Liver (tissue), 9 donors: Measurements from ENCODE around the gene EP400. TPM values are rescaled to one million over a fixed set of nuclear protein-coding genes. Genes with fewer than 3 reads are reported as not detected.

Experiments used
- DNase-seq: peaks from one replicate; pipeline ENCODE4 v3.0.0-alpha.2; 2017; ENCODE audit warnings: low spot score
- H3K27ac ChIP-seq, 2 donors: one replicate each; pipeline ENCODE4 v1.7.0; 2013; ENCODE audit warnings: inconsistent platforms in 2 of 2, low read length in 2 of 2, control low read depth in 1 of 2, low read depth in 1 of 2, mild to moderate bottlenecking in 1 of 2
- H3K27me3 ChIP-seq, 4 donors: one replicate each; pipeline versions ENCODE4 v1.6.1 to v1.7.0; 2013; ENCODE audit warnings: low read length in 3 of 4, inconsistent platforms in 1 of 4, mild to moderate bottlenecking in 1 of 4, moderate library complexity in 1 of 4; ENCODE audit not compliant: control insufficient read depth in 4 of 4, insufficient read depth in 4 of 4
- H3K36me3 ChIP-seq, 4 donors: one replicate each; pipeline versions ENCODE4 v1.6.1 to v1.7.0; 2013; ENCODE audit warnings: low read length in 3 of 4, mild to moderate bottlenecking in 3 of 4, low read depth in 1 of 4, moderate library complexity in 1 of 4; ENCODE audit not compliant: control insufficient read depth in 4 of 4, insufficient read depth in 3 of 4
- H3K4me1 ChIP-seq, 4 donors: one replicate each; pipeline versions ENCODE4 v1.6.1 to v1.7.0; 2013; ENCODE audit warnings: low read length in 3 of 4, mild to moderate bottlenecking in 3 of 4, moderate library complexity in 1 of 4; ENCODE audit not compliant: control insufficient read depth in 4 of 4, insufficient read depth in 4 of 4
- H3K4me3 ChIP-seq, 3 donors: one replicate each; pipeline versions ENCODE4 v1.6.1 to v1.7.0; 2013; ENCODE audit warnings: low read length in 3 of 3, control low read depth in 1 of 3, low read depth in 1 of 3, mild to moderate bottlenecking in 1 of 3
- H3K9ac ChIP-seq, 2 donors: one replicate each; pipeline ENCODE4 v1.7.0; 2013; ENCODE audit warnings: low read length in 2 of 2, mild to moderate bottlenecking in 2 of 2, moderate library complexity in 2 of 2, control low read depth in 1 of 2, low read depth in 1 of 2
- H3K9me3 ChIP-seq, 4 donors: one replicate each; pipeline versions ENCODE4 v1.6.1 to v1.7.0; 2013; ENCODE audit warnings: low read length in 3 of 4; ENCODE audit not compliant: control insufficient read depth in 4 of 4
- FOXA1 ChIP-seq: IDR thresholded peaks from 2 replicates; pipeline ENCODE4 v1.6.1; 2016; ENCODE audit warnings: antibody characterized with exemption
- FOXA2 ChIP-seq: IDR thresholded peaks from 2 replicates; pipeline ENCODE4 v1.6.1; 2016; ENCODE audit warnings: antibody characterized with exemption
- GABPA ChIP-seq, 2 donors: IDR thresholded peaks in 1 of 2; conservative IDR thresholded peaks in 1 of 2; 2 replicates each; pipeline ENCODE4 v1.6.1; 2016; ENCODE audit warnings: antibody characterized with exemption in 2 of 2, mild to moderate bottlenecking in 1 of 2, moderate library complexity in 1 of 2
- HNF4A ChIP-seq, 2 donors: conservative IDR thresholded peaks; 2 replicates each; pipeline ENCODE4 v1.6.1; 2016; ENCODE audit warnings: antibody characterized with exemption in 2 of 2, mild to moderate bottlenecking in 2 of 2
- HNF4G ChIP-seq: IDR thresholded peaks from 2 replicates; pipeline ENCODE4 v1.6.1; 2016; ENCODE audit warnings: antibody characterized with exemption
- JUND ChIP-seq, 2 donors: IDR thresholded peaks; 2 replicates each; pipeline ENCODE4 v1.6.1; 2016; ENCODE audit warnings: antibody characterized with exemption in 2 of 2
- NR2F2 ChIP-seq: IDR thresholded peaks from 2 replicates; pipeline ENCODE4 v1.6.1; 2016; ENCODE audit warnings: antibody characterized with exemption
- REST ChIP-seq: IDR thresholded peaks from 2 replicates; pipeline ENCODE4 v1.6.1; 2016; ENCODE audit warnings: antibody characterized with exemption, mild to moderate bottlenecking
- RXRA ChIP-seq, 2 donors: IDR thresholded peaks; 2 replicates each; pipeline ENCODE4 v1.6.1; 2017 to 2018; ENCODE audit warnings: antibody characterized with exemption in 2 of 2, mild to moderate bottlenecking in 1 of 2
- SP1 ChIP-seq: IDR thresholded peaks from 2 replicates; pipeline ENCODE4 v1.6.1; 2018; ENCODE audit warnings: antibody characterized with exemption, mild to moderate bottlenecking
- TAF1 ChIP-seq: conservative IDR thresholded peaks from 2 replicates; pipeline ENCODE4 v1.6.1; 2016; ENCODE audit warnings: antibody characterized with exemption, mild to moderate bottlenecking
- WGBS: extraction: QIAGEN DNeasy Blood & Tissue Kit; methylation state at CpG from one replicate; pipeline ENCODE4 v1.1.7; 2013; 5-methylcytosine and 5-hydroxymethylcytosine counted together
- polyA plus RNA-seq, 2 donors: library from polyadenylated mRNA; stranded (reverse) in 1 of 2; unstranded in 1 of 2; fragments of 200-250 nt in 1 of 2; fragments of >200 nt in 1 of 2; fragmentation: Nextera tagmentation in 1 of 2; extraction: Ambion mirVana in 1 of 2; gene quantifications; one replicate each; pipeline versions ENCODE4 v1.2.1 to v1.2.3, GENCODE V29; 2013 to 2015
- total RNA-seq, 2 donors: library from RNA; depleted of rRNA; stranded (reverse); fragments of >200 nt; gene quantifications; one replicate each; pipeline ENCODE4 v1.2.3, GENCODE V29; 2014
- TF ChIP-seq, protein P1 (sequence below): IDR thresholded peaks from 2 replicates; pipeline ENCODE4 v1.6.1; 2016; ENCODE audit warnings: antibody characterized with exemption
- TF ChIP-seq, protein P2 (sequence below): IDR thresholded peaks from 2 replicates; pipeline ENCODE4 v1.6.1; 2016; ENCODE audit warnings: antibody characterized with exemption
- TF ChIP-seq, protein P3 (sequence below): fragments of 150-350 bp; IDR thresholded peaks from 2 replicates; pipeline ENCODE4 v1.5.1; 2017; ENCODE audit warnings: improper control_type of control experiment, low read depth, low read length; ENCODE audit not compliant: missing input control
- donor health status: healthy.
- donor health status: healthy.
- donor health status: healthy.
- donor health status: healthy.
- donor health status: healthy.

The EP400 gene
- total and polyA plus RNA-seq, 4 donors, result 4.7 to 12.4 (median 7.1) TPM

GRCh38 chr12:131933387-131933786 is 16.4 kb upstream of the EP400 start:
- 97% methylated on average over 8 of the region's 8 CpGs for WGBS
- Histone ChIP-seq H3K27ac (no peak overlapping the region), H3K36me3 (peaks cover 5 to 34% (median 29%) of the 10 kb centered on the region in 4 donors), H3K4me3 (no peak overlapping the region), H3K9ac (no peak overlapping the region), H3K9me3 (no peaks in the 10 kb centered on the region), H3K27me3 (no peaks in the 10 kb centered on the region), H3K4me1 (peaks cover 0 to 14% (median 9%) of the 10 kb centered on the region in 4 donors)
- no peak for DNase-seq
- TF ChIP-seq, protein P1, sequence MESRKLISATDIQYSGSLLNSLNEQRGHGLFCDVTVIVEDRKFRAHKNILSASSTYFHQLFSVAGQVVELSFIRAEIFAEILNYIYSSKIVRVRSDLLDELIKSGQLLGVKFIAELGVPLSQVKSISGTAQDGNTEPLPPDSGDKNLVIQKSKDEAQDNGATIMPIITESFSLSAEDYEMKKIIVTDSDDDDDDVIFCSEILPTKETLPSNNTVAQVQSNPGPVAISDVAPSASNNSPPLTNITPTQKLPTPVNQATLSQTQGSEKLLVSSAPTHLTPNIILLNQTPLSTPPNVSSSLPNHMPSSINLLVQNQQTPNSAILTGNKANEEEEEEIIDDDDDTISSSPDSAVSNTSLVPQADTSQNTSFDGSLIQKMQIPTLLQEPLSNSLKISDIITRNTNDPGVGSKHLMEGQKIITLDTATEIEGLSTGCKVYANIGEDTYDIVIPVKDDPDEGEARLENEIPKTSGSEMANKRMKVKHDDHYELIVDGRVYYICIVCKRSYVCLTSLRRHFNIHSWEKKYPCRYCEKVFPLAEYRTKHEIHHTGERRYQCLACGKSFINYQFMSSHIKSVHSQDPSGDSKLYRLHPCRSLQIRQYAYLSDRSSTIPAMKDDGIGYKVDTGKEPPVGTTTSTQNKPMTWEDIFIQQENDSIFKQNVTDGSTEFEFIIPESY, result no peak
- TF ChIP-seq RXRA (IDR thresholded peaks at IDR 0.05) (no peak), SP1 (no peak)

DNA sequence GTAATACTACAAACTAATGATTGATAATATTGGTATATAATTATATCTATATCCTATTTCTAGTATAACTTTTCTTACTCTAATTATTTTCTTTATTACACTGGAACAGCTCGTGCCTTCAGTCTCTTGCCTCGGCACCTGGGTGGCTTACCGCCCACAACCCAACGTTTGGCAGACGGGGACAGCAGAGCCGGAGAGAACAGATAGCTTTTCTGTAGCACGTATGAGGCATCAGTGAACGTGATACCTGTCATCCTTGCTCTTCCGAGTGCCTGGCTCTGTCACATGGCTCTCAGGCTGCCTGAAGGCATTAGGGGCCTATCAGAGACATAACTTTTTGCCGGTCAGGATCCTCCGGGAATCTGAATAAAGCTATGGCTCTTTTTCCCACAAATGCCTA is 15.2 kb upstream of the EP400 start:
- H3K9ac ChIP-seq, result no peak overlapping the region

DNA sequence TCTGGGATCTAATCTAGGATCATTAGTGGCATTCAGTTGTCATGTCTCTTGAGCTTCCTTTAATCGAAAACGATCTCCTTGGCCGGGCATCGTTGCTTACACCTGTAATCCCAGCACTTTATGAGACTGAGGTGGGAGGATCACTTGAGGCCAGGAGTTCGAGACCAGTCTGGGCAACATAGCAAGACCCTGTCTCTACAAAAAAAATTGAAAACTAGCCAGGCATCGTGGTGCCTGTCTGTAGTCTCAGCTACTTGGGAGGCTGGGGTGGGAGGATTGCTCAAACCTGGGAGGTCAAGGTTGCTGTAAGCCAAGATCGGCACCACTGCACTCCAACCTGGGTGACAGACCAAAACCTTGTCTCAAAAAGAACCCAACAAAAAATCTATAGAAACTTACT is 11.7 kb upstream of the EP400 start:
- no peak overlapping the region for H3K27ac ChIP-seq
- TF ChIP-seq SP1 (no peak), REST (no peak), NR2F2 (no peak), FOXA2 (no peak), GABPA (IDR thresholded peaks at IDR 0.05 in 1 of 2, conservative IDR thresholded peaks at IDR 0.05 in 1 of 2) (no peak), JUND (IDR thresholded peaks at IDR 0.05) (no peak), TAF1 (no peak), RXRA (IDR thresholded peaks at IDR 0.05) (no peak), HNF4G (no peak), FOXA1 (no peak)
- TF ChIP-seq, protein P2, sequence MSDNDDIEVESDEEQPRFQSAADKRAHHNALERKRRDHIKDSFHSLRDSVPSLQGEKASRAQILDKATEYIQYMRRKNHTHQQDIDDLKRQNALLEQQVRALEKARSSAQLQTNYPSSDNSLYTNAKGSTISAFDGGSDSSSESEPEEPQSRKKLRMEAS, result no peak
- TF ChIP-seq, protein P3, sequence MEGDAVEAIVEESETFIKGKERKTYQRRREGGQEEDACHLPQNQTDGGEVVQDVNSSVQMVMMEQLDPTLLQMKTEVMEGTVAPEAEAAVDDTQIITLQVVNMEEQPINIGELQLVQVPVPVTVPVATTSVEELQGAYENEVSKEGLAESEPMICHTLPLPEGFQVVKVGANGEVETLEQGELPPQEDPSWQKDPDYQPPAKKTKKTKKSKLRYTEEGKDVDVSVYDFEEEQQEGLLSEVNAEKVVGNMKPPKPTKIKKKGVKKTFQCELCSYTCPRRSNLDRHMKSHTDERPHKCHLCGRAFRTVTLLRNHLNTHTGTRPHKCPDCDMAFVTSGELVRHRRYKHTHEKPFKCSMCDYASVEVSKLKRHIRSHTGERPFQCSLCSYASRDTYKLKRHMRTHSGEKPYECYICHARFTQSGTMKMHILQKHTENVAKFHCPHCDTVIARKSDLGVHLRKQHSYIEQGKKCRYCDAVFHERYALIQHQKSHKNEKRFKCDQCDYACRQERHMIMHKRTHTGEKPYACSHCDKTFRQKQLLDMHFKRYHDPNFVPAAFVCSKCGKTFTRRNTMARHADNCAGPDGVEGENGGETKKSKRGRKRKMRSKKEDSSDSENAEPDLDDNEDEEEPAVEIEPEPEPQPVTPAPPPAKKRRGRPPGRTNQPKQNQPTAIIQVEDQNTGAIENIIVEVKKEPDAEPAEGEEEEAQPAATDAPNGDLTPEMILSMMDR, result no peak
- no peak overlapping the region for H3K9ac ChIP-seq
- H3K27me3 ChIP-seq, result no peaks in the 10 kb centered on the region
- no peaks in the 10 kb centered on the region for H3K4me1 ChIP-seq
- H3K4me3 ChIP-seq, result no peak overlapping the region
- no peak for DNase-seq
- no peaks in the 10 kb centered on the region for H3K9me3 ChIP-seq
- H3K36me3 ChIP-seq, result peaks cover 12 to 45% (median 26%) of the 10 kb centered on the region in 4 donors
- WGBS, result 95% methylated on average over 7 of the region's 7 CpGs

More for the DNA sequence above, 15.2 kb upstream of the EP400 start:
- Histone ChIP-seq H3K36me3 (peaks cover 5 to 40% (median 31%) of the 10 kb centered on the region in 4 donors), H3K27ac (no peak overlapping the region), H3K4me3 (no peak overlapping the region), H3K4me1 (peaks cover 0 to 11% (median 9%) of the 10 kb centered on the region in 4 donors), H3K9me3 (no peaks in the 10 kb centered on the region), H3K27me3 (no peaks in the 10 kb centered on the region)
- TF ChIP-seq, protein P3, result no peak
- TF ChIP-seq HNF4A (conservative IDR thresholded peaks at IDR 0.05), result no peak
- 95% methylated on average over 11 of the region's 11 CpGs for WGBS
- DNase-seq, result no peak
